HCT116 (cell line): ENCODE data around the gene CYP46A1. TPM values are rescaled to one million over a fixed set of nuclear protein-coding genes. Genes with fewer than 3 reads are reported as not detected.

ENCODE experiments used
- ATAC-seq: fragments of 200-7000 bp; cut with Tn5 transposase; 2 replicates; pipeline ENCODE4 v1.9.1; 2020; ENCODE audit warnings: mild to moderate bottlenecking, moderate library complexity
- BruUV-seq: library from RNA; stranded (reverse); fragments of 400-500 nt; replicated peaks from 2 replicates; lab custom pipeline; 2021; lab: Mats Ljungman, UMichigan
- CTCF ChIA-PET: fragments of 300-600 bp; sonication (Branson Sonifier 250); formaldehyde crosslinking; loops from one replicate; lab custom pipeline; 2021; ENCODE audit warnings: antibody characterized with exemption; lab: Charles Lee
- POLR2A ChIA-PET: fragments of 300-600, 350-600 bp; sonication (Branson Sonifier 250); formaldehyde crosslinking; loops from one replicate; lab custom pipeline; 2021; ENCODE audit warnings: antibody characterized with exemption; lab: Charles Lee
- RAD21 ChIA-PET, 2 experiments: fragments of 300-600 bp; sonication (Branson Sonifier 250); formaldehyde crosslinking; loops; one replicate each; lab custom pipeline; 2023; ENCODE audit warnings: low total read pairs in 2 of 2; ENCODE audit not compliant: uncharacterized antibody in 2 of 2, unreplicated experiment in 2 of 2, low non-redundant PET in 1 of 2; lab: Charles Lee
- DNase-seq: peaks from one replicate; pipeline ENCODE4 v3.0.0-alpha.2; 2010; ENCODE audit warnings: low read depth, low spot score
- H2AFZ ChIP-seq: fragments of 200-600 bp; shearing (Covaris generic), sonication (generic); 2 replicates; pipeline ENCODE4 v1.6.1; 2017; ENCODE audit warnings: low read depth, mixed run types, mixed read lengths, antibody characterized with exemption, low read length; ENCODE audit not compliant: poor library complexity, severe bottlenecking
- H3K27ac ChIP-seq: 2 replicates; pipeline ENCODE4 v1.5.1; 2012; ENCODE audit warnings: low read depth, low read length
- H3K27me3 ChIP-seq: fragments of 200-600 bp; sonication (generic); 2 replicates; pipeline ENCODE4 v1.6.1; 2016; ENCODE audit warnings: mixed run types, low read length, mixed read lengths; ENCODE audit not compliant: insufficient read depth
- H3K36me3 ChIP-seq, 2 experiments: fragments of 200-500 bp in 1 of 2; fragments of 200-600 bp in 1 of 2; sonication (Bioruptor generic) in 1 of 2; sonication (generic) in 1 of 2; 2 replicates each; pipeline versions ENCODE4 v1.5.1 to v1.6.1; 2014 to 2016; ENCODE audit warnings: low read length in 2 of 2, inconsistent platforms in 1 of 2, mixed read lengths in 1 of 2, mixed run types in 1 of 2; ENCODE audit not compliant: insufficient read depth in 2 of 2, control insufficient read depth in 1 of 2
- H3K4me1 ChIP-seq, 2 experiments: fragments of 200-600 bp in 1 of 2; sonication (generic) in 1 of 2; 2 replicates each; pipeline versions ENCODE4 v1.5.1 to v1.6.1; 2012 to 2017; ENCODE audit warnings: low read length in 2 of 2, inconsistent platforms in 1 of 2, mild to moderate bottlenecking in 1 of 2, mixed read lengths in 1 of 2, mixed run types in 1 of 2, moderate library complexity in 1 of 2; ENCODE audit not compliant: insufficient read depth in 2 of 2, control insufficient read depth in 1 of 2
- H3K4me2 ChIP-seq: fragments of 200-600 bp; sonication (generic); 2 replicates; pipeline ENCODE4 v1.6.1; 2017; ENCODE audit warnings: mixed run types, low read length, mixed read lengths
- H3K4me3 ChIP-seq, 2 experiments: fragments of 200-600 bp in 1 of 2; sonication (generic) in 1 of 2; replicated peaks in 1 of 2; 2 replicates each; pipeline ENCODE4 v1.5.1; 2011 to 2016; ENCODE audit warnings: low read length in 2 of 2, control low read depth in 1 of 2, low read depth in 1 of 2, mild to moderate bottlenecking in 1 of 2, mixed read lengths in 1 of 2, mixed run types in 1 of 2
- H3K79me2 ChIP-seq: fragments of 200-600 bp; sonication (generic); 2 replicates; pipeline ENCODE4 v1.6.1; 2017; ENCODE audit warnings: mild to moderate bottlenecking, mixed run types, low read length, moderate library complexity, mixed read lengths; ENCODE audit not compliant: insufficient read depth
- H3K9ac ChIP-seq: fragments of 200-600 bp; sonication (generic); 2 replicates; pipeline ENCODE4 v1.6.1; 2016; ENCODE audit warnings: low read length, mixed read lengths
- H3K9me2 ChIP-seq: fragments of 200-600 bp; sonication (generic), shearing (Covaris generic); 2 replicates; pipeline ENCODE4 v1.6.1; 2017; ENCODE audit warnings: mixed run types, mild to moderate bottlenecking, moderate library complexity; ENCODE audit not compliant: insufficient read depth
- H3K9me3 ChIP-seq, 2 experiments: fragments of 200-500 bp in 1 of 2; fragments of 200-600 bp in 1 of 2; sonication (Bioruptor generic) in 1 of 2; sonication (generic) in 1 of 2; 2 replicates each; pipeline ENCODE4 v1.6.1; 2014 to 2017; ENCODE audit warnings: low read length in 2 of 2, mixed read lengths in 2 of 2, inconsistent platforms in 1 of 2, low read depth in 1 of 2, mild to moderate bottlenecking in 1 of 2, mixed run types in 1 of 2, moderate library complexity in 1 of 2; ENCODE audit not compliant: control insufficient read depth in 1 of 2, insufficient read depth in 1 of 2
- H4K20me1 ChIP-seq: fragments of 200-600 bp; sonication (generic), shearing (Covaris generic); 2 replicates; pipeline ENCODE4 v1.6.1; 2017; ENCODE audit warnings: mixed run types, mild to moderate bottlenecking, moderate library complexity; ENCODE audit not compliant: insufficient read depth
- ELF1 ChIP-seq: IDR thresholded peaks from 2 replicates; pipeline ENCODE4 v1.6.1; 2012; ENCODE audit warnings: low read depth, borderline replicate concordance
- EZH2phosphoT487 ChIP-seq: fragments of 200-600 bp; IDR thresholded peaks from 2 replicates; pipeline ENCODE4 v1.6.1; 2018; ENCODE audit warnings: antibody characterized with exemption, borderline replicate concordance
- FOSL1 ChIP-seq: IDR thresholded peaks from 2 replicates; pipeline ENCODE4 v1.6.1; 2012; ENCODE audit warnings: low read depth
- JUND ChIP-seq: IDR thresholded peaks from 2 replicates; pipeline ENCODE4 v1.6.1; 2012
- RAD21 ChIP-seq: IDR thresholded peaks from 2 replicates; pipeline ENCODE4 v1.6.1; 2012; ENCODE audit warnings: low read depth, mild to moderate bottlenecking
- REST ChIP-seq: IDR thresholded peaks from 2 replicates; pipeline ENCODE4 v1.6.1; 2012; ENCODE audit warnings: low read depth
- SP1 ChIP-seq: IDR thresholded peaks from 2 replicates; pipeline ENCODE4 v1.6.1; 2012; ENCODE audit warnings: low read depth
- YY1 ChIP-seq: IDR thresholded peaks from 2 replicates; pipeline ENCODE4 v1.6.1; 2011; ENCODE audit warnings: low read length, low read depth, moderate library complexity, mild to moderate bottlenecking; ENCODE audit not compliant: insufficient replicate concordance; ENCODE audit errors: extremely low read depth
- ZFX ChIP-seq: fragments of 450-650 bp; IDR thresholded peaks from 2 replicates; pipeline ENCODE4 v1.6.1; 2017
- intact Hi-C: fragments of 100-400 bp; cut with micrococcal nuclease; formaldehyde crosslinking; loops from 2 replicates; pipeline ENCODE4 v1.10.0; 2022
- total RNA-seq: library from RNA; stranded (reverse); gene quantifications from one replicate; pipeline ENCODE4 v1.2.1, GENCODE V29; 2021; ENCODE audit not compliant: unreplicated experiment
- TF ChIP-seq, protein P1 (sequence below), 3 experiments: fragments of 200-600 bp in 1 of 3; sonication (generic) in 1 of 3; IDR thresholded peaks in 2 of 3; conservative IDR thresholded peaks in 1 of 3; 2 replicates each; pipeline ENCODE4 v1.5.1; 2012 to 2017; ENCODE audit warnings: low read depth in 2 of 3, low read length in 2 of 3, antibody characterized with exemption in 1 of 3, borderline replicate concordance in 1 of 3, control low read depth in 1 of 3, mild to moderate bottlenecking in 1 of 3, mixed read lengths in 1 of 3, mixed run types in 1 of 3, moderate library complexity in 1 of 3; ENCODE audit not compliant: insufficient read depth in 1 of 3

The CYP46A1 gene
- total RNA-seq, 1 experiment from 2014 or later, result 0.76 TPM

DNA sequence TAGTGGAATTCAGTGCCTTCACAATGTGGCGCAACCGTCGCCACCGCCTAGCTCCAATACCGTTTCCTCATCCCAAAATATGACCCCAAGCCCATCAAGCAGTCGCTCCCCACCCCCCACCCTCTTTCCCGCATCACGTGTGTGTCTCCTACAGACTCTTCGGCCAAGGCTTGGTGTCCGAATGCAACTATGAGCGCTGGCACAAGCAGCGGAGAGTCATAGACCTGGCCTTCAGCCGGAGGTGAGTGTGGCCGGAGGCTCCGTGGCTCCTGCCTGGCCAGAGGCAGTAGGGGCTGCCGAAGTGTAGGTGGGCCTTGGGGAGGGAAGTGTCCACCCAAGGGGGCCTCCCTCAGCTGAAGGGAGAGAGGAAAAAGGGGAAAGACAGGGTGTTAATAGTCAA lies 15.8 kb downstream of the CYP46A1 start:
- H3K9ac ChIP-seq, result no peak overlapping the region
- ATAC-seq, result no peak
- no peak for DNase-seq
- no peak overlapping the region for H3K4me3 ChIP-seq
- no peaks in the 10 kb centered on the region for H4K20me1 ChIP-seq
- ChIA-PET RAD21 (no interaction called here), POLR2A (no interaction called here), CTCF (no interaction called here)
- no peak overlapping the region for H3K4me2 ChIP-seq
- no TSS peak for BruUV-seq
- H3K9me2 ChIP-seq, result no peaks in the 10 kb centered on the region
- no peak overlapping the region for H2AFZ ChIP-seq
- no peaks in the 10 kb centered on the region for H3K27me3 ChIP-seq
- H3K4me1 ChIP-seq, result no peaks in the 10 kb centered on the region
- TF ChIP-seq ELF1 (no peak), EZH2phosphoT487 (no peak), ZFX (no peak), YY1 (no peak), RAD21 (no peak), SP1 (no peak), FOSL1 (no peak), REST (no peak), JUND (no peak)
- TF ChIP-seq, protein P1, sequence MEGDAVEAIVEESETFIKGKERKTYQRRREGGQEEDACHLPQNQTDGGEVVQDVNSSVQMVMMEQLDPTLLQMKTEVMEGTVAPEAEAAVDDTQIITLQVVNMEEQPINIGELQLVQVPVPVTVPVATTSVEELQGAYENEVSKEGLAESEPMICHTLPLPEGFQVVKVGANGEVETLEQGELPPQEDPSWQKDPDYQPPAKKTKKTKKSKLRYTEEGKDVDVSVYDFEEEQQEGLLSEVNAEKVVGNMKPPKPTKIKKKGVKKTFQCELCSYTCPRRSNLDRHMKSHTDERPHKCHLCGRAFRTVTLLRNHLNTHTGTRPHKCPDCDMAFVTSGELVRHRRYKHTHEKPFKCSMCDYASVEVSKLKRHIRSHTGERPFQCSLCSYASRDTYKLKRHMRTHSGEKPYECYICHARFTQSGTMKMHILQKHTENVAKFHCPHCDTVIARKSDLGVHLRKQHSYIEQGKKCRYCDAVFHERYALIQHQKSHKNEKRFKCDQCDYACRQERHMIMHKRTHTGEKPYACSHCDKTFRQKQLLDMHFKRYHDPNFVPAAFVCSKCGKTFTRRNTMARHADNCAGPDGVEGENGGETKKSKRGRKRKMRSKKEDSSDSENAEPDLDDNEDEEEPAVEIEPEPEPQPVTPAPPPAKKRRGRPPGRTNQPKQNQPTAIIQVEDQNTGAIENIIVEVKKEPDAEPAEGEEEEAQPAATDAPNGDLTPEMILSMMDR (IDR thresholded peaks at IDR 0.05 in 2 of 3, conservative IDR thresholded peaks at IDR 0.05 in 1 of 3; ENCODE audit: borderline replicate concordance in 1 of 3, insufficient read depth in 1 of 3, low read depth in 2 of 3, low read length in 2 of 3), result no peak
- H3K27ac ChIP-seq, result no peak overlapping the region
- intact Hi-C loops, result no loop called here
- no peaks in the 10 kb centered on the region for H3K79me2 ChIP-seq
- peaks cover 11 to 12% of the 10 kb centered on the region in 2 experiments; a peak in 2 of 4 replicates for H3K9me3 ChIP-seq
- no peaks in the 10 kb centered on the region for H3K36me3 ChIP-seq
